Activated T-cell treated with anti-CD3 and anti-CD28 coated beads, Interleukin-2, amount 50 U/mL, for 48 hours (primary cell): ENCODE results near the gene TCEAL9.
"Not testable (repeated sequence)": the region's sequence is repeated elsewhere in the genome, so short reads cannot be mapped to it uniquely, and the experiment has no call there.

Experiments used
- DNase-seq, 2 experiments: peaks; one replicate each; pipeline ENCODE4 v3.0.0-alpha.2; 2020

The TCEAL9 gene, protein sequence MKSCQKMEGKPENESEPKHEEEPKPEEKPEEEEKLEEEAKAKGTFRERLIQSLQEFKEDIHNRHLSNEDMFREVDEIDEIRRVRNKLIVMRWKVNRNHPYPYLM

DNA sequence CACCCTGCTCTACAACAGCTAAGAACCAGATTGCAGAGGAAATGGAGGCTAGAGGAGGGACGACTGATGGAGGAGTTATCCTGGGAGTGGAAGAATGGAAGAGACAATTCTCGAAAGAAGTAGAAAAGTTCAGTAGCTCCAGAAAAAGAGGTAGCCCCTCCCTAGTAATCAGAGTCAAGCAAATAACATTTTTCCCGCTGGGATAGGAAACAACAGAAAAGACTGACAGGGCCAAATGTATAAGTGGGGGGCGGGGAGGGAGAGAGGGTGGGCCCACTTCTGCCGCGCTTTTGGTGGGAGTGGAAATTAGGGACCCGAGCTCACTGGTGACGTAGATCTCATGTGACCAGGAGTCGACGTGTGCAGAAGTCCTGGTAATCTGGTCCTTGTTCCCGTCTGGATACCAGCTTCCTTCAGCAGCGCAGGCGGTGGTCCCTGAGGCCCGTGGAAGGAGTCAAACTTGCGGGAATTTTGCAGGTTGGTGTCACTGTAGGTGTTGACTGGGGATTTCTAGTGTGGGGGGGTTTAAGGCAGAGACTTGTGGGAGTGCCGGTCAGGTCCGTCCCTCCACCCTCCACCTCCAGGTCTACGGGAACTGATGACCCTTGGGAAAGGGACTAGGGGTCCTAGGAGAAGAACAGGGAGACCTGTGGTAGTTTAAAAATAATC is at the start of gene TCEAL9:
Gene TCEAL9, plus strand, starts transcription at position 377 of the 669 bp plus-strand sequence. CDS start 1,179 bp downstream, outside the sequence.
- DNase-seq = peak in 1 of 2 experiments; percentile 23

DNA sequence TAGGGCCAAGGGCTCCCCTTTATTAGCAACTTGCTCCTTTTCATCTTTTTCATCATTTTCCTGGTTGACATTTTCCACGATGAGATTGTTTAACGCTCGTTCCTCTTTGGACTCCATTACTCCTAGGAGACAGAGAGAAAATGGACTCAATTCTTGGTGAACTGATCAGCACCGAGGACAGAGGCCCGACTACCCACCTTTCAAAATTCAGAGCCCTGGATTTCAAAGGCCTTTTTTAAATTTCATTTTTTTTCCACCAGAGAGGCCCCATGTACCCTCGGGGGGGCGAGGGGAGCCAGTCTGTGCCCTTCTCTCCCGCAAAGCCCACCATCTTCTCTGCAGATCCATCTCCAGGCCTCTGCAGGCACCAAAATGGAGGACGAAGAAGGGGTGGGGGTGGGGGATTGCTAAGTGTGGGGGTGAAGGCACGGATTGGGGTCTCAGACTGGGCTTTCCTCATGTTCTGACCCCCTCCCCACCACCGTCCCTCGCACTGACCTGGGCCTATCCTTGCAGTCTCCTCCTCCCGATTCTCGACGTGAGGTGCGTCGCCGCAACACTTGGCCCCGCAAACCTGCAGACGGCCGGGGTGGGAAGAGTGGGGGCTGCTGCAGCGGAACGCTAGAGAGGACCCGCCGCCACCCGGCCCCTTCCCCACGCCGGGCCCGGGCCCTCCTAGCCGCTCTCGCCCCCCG is 46.3 kb upstream of the TCEAL9 start:
- no peak for DNase-seq

DNA sequence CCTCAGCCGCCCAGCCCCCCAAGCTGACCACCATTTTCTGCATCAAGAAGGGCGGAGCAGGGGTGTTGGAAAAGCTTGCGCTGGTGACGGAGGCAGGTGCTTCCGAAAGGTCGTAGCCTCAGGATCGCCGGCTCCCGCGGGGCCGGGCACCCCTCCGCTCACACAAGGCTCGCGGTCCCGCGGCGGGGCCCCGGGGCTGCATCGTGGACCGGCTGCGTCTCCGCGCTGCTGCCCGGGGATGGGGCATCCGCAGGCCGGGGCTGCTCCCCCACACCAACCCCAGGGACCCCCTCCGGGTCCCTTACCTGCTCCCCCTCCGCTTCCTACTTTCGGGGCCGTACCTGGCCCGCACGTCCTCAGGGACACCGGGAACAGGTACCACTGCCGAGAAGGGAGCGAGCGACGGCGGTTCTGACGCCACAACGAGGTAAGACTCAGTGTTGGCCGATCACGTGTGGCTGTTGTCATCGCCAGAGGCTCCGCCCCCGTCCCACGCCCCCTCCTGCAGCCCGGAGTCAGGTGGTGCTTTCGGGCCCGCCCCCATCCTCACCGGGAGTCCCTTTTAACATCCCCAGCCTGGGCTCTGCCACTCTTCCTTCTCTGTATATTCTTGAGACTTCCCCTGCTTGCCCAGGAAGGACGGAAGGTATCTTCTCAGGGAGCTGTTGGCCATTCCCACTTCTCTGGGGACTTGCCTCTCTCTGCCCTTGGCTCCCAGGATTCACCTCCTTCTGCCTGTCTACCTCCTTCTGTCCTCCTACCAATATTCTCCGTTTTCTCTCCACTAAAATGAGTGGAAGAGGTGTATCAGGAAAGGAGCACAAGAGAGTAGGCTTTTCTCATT is 45.5 kb upstream of the TCEAL9 start, which contains the start of gene BEX2:
Gene BEX2, minus strand, starts transcription at position 436 of the 844 bp plus-strand sequence. CDS start 1,014 bp downstream, outside the sequence.
- DNase-seq = peak; percentile 84 to 88

DNA sequence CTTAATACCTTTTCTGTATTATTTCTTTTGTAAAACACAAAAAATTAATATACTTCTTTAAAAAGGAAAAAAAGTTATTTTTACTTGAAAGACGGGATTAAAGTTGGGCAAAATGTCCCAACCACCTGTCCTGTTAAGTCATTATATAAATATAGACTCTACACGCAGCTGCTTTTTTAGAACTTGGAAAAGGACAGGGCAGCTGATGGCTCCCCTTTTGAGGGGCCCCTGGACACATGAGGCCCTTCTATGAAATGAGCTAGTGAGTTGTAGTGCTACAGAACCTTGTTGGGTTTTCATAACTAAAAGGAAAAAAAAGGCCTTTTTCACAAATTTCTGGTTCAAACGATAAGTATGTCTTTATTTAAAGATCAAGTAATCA is 44.9 kb upstream of the TCEAL9 start:
- no peak for DNase-seq

DNA sequence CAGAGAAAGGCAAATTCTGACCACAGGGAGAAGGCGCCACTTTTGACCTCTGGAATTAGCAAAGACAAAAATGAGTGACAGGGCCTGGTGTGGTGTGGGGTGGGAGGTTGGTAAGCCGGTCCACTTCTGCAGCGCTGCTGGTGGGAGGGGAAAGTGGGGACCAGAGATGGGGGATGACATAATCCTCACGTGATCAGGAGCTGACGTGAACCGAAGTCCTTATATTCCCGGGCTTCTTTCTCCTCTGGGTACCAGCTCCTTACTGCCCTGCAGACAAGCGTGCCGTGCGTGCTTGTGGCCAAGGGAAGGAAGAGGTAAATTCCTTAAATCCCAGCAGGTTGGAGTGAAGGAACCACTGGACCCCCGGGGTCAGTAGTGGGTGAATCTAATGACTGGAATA is 26.3 kb upstream of the TCEAL9 start, which contains the start of gene TCEAL7:
Gene TCEAL7, plus strand, starts transcription at position 249 of the 400 bp plus-strand sequence. CDS start 1,165 bp downstream, outside the sequence.
- DNase-seq = no peak

DNA sequence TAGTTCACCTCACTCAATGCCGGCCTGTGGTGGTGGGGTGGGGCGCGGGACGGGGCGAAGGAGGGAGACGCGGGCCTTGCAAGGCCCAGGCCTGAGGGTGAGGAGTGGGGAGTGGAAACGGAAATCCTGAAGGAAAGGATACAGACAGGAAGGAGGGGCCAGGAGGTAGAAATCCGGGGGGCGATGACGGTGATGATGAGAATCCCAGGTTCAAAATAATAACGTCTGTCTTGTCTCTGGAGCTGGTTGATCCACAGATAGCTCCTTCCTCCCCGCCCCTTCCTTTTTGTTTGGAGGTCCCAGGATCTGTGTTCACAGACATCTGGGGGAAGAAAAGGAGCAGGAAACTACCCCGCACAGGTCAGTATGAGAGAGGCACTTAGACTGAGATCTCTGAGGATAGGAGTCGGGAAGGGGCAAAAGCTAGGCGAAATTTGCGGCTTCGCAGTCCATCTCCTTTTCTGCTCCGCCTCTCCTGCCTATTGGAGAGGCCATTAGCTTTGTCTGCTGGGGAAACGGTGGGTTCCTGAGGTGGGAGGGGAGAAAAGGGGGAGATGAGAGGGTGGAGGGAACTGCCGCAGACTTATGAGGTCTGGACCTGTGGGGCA is 25.5 kb upstream of the TCEAL9 start:
- DNase-seq = no peak

DNA sequence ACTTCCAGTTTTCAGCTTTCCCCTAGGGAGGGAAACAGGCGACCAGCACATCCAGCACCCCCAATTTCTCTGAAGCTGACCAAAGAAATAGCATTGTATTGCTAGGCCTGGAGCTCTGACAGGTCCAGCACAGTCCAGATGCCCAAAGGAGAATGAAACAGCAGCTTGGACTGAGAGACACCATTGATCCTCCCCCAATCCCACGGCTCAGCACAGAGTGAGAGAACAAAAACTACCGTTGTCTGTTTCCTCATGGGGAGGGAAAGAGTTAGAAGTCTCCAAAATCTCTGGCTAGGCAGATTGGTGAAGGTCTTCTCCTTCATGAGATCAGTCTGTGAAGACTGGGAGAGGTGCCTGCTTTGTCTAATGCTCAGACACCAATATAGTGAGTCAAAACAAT is 17.6 kb upstream of the TCEAL9 start:
- DNase-seq = no peak

DNA sequence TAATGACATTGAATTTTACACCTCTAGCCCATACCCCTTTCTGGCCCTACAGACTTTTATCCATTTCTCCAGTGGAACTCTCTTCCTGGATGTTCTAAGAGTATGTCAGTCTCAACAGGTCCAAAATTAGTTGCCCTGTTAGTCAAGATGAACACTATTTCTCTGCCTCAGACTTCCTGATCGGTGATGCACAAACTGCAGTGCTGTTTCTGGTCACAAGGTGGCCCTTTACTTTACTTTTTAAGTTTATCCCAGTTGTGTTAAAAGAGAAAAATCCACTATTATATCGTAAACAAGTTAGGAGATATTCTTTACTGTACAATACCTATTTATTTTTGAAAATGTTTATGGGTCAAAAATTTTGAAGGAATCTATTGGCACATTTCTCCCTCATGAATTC is 13.2 kb upstream of the TCEAL9 start:
- peak; percentile 32 to 47 for DNase-seq

DNA sequence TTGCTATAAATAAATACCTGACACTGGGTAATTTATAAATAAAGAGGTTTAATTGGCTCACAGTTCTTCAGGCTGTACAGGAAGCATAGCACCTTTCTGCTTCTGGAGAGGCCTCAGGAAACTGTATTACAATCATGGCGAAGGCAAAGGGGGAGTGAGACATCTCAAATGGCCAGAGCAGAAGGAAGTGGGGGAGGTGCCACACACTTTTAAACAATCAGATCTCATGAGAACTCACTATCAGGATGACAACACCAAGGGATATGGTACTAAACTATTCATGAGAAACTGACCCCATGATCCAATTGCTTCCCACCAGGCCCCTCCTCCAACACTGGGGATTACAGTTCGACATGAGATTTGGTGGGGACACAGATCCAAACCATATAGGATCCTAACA is 11.7 kb upstream of the TCEAL9 start:
- no peak for DNase-seq

DNA sequence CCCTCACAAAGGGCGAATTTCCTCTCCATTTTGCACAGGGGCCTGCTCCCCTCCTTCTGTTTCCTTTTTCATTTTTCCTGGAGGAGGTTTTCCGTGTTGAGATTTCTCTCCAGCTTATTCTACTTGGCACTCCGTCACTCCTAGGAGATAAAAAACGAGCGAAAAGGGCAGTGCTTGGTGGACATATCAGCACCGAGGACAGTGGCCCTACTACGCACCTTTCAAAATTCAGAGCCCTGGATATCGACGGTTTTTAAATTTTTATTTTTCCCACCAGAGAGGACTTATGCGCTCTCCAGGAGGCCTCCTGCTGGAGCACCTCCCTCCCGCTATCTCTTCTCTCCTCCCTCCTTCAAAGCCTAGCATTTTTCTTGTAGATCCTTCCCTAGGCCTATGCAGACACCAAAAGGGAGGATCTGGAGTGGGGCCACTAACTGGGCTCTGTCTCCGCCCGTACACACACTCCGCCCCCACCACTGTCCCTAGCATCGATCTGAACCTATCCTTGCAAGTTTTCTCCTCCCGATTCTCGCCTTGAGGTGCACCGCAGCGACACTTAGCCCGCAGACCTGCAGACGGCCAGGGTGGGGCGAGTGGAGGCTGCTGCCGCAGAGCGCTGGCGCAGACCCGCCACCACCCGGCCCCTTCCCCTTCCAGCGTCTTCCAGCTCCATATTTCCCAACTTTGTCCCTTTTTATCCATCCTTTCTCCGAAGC is 8.5 kb upstream of the TCEAL9 start:
- no peak for DNase-seq

DNA sequence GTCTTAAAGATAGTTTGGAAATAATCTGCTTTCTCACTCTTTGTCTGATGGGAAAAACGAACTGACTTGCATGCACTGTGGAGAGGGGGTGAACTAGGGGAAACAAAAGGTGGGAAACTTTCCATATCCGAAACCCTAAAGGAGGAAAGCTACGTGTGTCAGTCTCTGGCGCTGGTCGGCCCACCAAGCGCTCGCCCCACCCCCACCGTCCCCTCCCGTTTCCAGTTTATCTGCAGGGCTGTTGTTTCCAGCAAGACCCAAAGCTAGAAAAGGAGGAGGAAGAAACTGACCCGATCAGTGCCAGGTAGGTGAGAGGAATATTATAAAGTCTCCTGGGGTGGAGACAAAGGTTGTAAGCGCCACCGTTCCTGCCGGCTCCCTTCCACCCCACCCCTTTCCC is 552 bp downstream of the TCEAL9 start:
- DNase-seq = no peak

DNA sequence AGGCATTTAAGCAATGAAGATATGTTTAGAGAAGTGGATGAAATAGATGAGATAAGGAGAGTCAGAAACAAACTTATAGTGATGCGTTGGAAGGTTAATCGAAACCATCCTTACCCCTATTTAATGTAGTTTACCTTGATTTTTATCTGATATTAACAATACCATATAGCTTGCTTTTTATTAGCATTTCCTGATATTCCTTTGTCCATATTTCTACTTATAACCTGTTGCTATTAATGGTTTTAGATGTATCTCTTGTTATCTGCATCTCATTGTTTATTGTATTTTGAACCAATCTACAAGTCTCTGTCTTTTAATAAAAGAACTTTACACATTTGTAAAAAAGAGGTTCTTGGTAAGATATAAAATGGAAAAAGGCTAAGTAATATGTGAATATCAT is 1.6 kb downstream of the TCEAL9 start:
- no peak for DNase-seq

DNA sequence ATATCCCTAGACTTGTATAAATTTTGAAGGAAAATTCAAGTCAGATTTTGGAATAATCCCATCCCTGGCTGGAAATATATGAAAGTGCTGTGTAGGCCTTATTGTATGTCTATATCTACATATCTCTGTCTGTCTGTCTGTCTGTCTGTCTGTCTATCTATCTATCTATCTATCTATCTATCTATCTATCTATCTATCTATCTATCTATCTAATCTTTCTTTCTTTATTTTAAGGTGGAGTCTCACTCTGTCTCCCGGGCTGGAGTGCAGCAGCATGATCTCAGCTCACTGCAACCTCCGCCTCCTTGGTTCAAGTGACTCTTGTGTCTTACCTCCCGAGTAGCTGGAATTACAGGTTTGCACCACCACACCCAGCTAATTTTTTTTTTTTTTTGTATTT is 3.3 kb downstream of the TCEAL9 start:
- DNase-seq = not testable (repeated sequence)

DNA sequence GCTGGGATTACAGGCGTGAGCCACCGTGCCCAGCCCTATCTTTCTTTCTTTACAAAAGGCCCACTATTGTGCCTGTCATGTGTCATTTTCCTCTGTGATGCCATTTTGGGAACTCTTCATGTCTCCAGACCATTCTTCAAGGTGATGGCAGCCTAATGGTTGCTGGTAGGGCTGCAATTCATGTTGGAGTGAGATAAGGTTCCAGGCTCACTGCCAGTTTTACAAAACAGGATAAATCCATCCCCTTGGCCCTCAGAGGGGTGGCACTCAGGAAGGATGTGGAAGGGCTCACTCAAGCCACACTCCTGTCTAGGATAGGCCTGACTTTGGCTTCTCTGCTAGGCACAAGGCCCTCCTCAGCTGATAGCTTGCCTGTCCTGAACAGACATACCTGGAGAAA is 3.8 kb downstream of the TCEAL9 start:
- DNase-seq = no peak

DNA sequence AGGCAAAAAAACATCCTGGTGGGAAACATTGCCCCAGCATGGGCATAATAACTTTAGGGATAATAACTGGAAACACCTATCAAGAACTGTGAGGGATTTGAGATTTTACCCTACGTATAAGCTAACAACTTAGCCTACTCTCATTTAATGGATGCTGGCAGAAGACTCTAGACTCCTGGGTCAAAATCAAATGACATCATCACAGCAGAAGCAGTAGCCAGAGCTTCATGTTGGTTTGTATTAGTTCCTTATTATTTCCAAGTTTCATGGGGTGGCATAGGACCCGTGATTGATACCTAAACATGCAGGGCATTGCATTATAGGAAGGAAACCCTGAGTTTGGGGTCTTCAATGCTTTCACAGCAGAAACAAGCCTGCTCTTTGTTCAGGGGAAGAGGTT is 4.6 kb downstream of the TCEAL9 start:
- DNase-seq = no peak

DNA sequence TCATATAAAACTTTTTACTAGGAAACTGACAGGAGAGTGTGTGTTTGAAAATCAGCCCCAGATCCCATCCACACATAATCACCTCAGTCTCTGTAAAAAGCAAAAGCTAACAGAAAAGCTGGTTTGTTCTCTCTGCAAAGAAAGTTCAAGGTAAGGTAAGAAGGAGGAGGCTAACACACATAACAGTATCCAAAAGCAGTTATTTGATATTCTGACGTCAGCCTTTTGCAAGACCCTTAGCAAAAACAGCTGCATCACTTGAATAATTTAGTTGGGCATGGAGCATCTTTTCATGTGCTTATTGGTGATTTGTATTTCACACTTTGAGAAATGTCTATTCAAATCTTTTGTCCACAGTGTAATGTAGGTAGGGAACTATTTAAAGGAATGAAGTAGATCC is 5.5 kb downstream of the TCEAL9 start:
- no peak for DNase-seq

DNA sequence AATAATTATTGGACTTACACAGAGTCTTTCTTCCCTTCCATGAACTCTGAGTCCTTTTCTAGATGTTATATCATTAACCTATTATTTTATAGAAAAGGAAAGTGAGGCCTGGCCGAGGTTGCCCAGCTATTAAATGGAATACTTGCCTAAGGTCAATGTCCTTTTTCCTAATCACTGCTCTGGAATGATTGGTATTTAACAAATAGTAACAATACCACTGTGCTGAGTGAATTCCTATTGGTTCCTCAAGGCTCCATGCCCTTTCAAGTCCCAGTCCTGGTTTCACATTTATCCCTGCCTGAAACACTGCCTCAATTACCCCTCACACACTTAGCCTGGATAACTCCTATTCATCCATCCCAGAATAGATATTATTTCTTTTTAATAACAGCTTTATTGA is 6.2 kb downstream of the TCEAL9 start:
- no peak for DNase-seq

DNA sequence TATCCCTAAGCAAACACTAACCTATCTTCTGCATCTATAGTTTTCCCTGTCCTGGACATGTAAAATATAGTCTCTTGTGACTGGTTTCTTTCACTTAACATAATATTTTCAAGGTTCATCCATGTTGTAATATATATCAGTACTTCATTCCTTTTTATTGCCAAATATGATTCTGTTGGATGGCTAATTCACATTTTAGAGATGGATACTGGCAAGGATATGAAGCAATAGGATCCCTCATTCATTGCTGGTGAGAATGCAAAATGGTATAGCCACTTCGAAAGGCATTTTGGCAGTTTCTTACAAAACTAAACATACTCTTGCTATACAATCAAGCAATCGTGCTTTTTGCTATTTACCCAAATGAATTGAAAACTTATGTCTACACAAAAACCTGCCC is 6.7 kb downstream of the TCEAL9 start:
- no peak for DNase-seq

DNA sequence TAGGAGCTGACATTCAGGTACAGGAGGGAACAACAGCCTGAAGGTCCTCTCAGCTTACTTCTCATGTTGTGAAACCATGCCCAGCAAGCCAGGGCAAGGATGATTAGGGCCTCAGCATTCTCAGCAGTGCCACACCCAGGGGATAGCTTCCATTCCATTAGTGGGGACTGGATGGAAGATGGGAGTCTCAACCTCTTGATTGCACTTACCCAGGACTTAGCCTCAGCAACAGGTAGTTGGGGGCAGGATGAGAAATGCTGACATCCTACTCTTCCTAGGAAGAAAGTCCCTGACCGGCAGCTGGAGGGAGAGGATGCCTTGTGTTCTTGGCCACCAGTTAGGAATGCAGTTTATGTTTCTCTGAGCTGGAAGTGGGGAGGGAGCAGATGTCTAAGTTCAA is 11.2 kb downstream of the TCEAL9 start:
- no peak for DNase-seq

DNA sequence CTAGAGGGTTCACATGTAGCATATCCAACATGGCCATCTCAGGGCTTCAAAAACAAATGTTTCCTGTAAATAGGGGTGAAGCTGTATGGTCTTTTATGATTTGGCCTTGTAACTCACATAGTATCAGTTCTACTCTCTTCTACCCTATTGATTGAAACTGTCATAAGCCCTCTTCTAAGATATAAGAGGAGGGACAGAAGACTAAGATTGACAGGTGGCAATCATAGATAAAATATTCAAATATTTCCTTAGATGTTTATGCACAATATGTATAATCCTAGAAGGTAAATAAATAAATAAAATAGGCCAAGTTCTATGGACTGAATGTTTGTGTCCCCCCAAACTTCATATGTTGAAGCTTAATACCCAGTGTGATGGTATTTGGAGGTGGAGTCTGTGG is 13.2 kb downstream of the TCEAL9 start:
- DNase-seq = no peak

DNA sequence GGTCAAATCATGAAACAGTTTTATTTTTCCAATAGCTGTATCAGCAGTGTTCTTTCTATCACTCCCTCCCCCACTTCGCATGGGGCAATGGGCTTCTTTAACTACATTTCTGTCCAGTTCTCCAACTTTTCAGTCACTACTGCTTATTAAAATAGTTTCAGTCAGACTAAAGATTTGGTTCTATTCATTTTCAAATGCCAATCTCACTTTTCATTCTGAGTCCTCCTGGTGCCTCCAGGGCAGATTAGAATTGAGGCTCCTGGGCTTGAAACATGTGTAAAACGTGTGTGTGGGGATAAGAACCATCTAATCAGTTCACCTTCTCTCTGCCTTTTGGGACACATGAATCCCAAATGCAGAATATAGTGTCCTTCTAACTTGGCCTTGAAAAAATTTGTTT is 16.6 kb downstream of the TCEAL9 start:
- DNase-seq = no peak

DNA sequence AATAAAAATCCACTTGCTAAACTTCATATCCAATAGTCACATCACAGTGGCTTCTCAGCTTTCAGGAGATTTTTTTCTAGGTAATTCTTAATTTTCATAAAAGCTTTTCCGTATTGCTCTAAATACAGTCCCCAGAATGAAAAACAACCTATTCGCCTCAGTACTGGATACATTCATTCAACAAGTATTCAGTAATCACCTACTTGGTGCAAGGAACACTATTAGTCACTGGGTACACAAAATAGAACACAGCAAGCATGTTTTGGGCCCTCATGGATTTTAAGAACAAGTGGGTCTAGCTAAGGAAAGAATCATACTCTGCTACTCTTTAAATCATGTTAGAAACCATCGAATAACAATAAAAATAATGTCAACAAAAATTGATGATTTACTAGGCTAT is 17.3 kb downstream of the TCEAL9 start:
- no peak for DNase-seq
